Activated T-cell treated with anti-CD3 and anti-CD28 coated beads, Interleukin-2, amount 50 U/mL, for 24 hours (primary cell): Measurements from ENCODE around the gene SOD2.
A peak's percentile ranks its signal among the peaks of the same experiment; 100 is the strongest.
"Not testable (repeated sequence)": the region's sequence is repeated elsewhere in the genome, so short reads cannot be mapped to it uniquely, and the experiment has no call there.

Experiments used
- DNase-seq: peaks from one replicate; pipeline ENCODE4 v3.0.0-alpha.2; 2020
- H3K27ac Mint-ChIP-seq: 2 replicates; pipeline ENCODE4 v1.8.0; 2020; ENCODE audit warnings: mild to moderate bottlenecking, mixed read lengths
- H3K27me3 Mint-ChIP-seq: 2 replicates; pipeline ENCODE4 v1.8.0; 2020; ENCODE audit warnings: mixed read lengths
- H3K36me3 Mint-ChIP-seq: 2 replicates; pipeline ENCODE4 v1.8.0; 2020; ENCODE audit warnings: low read depth, mixed read lengths
- H3K4me1 Mint-ChIP-seq: 2 replicates; pipeline ENCODE4 v1.8.0; 2020; ENCODE audit warnings: low read depth, mixed read lengths
- H3K4me3 Mint-ChIP-seq: 2 replicates; pipeline ENCODE4 v1.8.0; 2020; ENCODE audit warnings: mild to moderate bottlenecking, moderate library complexity, mixed read lengths
- H3K9me3 Mint-ChIP-seq: 2 replicates; pipeline ENCODE4 v1.8.0; 2020; ENCODE audit warnings: mixed read lengths

The SOD2 gene

GRCh38 chr6:159700970-159701369 is 7.9 kb upstream of the SOD2 start:
- Mint-ChIP-seq H3K9me3 (no peaks in the 10 kb centered on the region), H3K4me3 (no peak overlapping the region), H3K27ac (no peak overlapping the region), H3K4me1 (peaks cover 14% of the 10 kb centered on the region), H3K27me3 (no peaks in the 10 kb centered on the region), H3K36me3 (peaks cover 8% of the 10 kb centered on the region)
- DNase-seq, result no peak

GRCh38 chr6:159695984-159696383 is 2.9 kb upstream of the SOD2 start:
- H3K36me3 Mint-ChIP-seq, result peaks cover 15% of the 10 kb centered on the region
- no peaks in the 10 kb centered on the region for H3K27me3 Mint-ChIP-seq
- H3K27ac Mint-ChIP-seq, result no peak overlapping the region
- H3K4me1 Mint-ChIP-seq, result peaks cover 36% of the 10 kb centered on the region
- DNase-seq, result no peak
- H3K4me3 Mint-ChIP-seq, result no peak overlapping the region
- H3K9me3 Mint-ChIP-seq, result no peaks in the 10 kb centered on the region

- H3K27ac Mint-ChIP-seq, result peak overlapping the region; percentile 96
- H3K4me1 Mint-ChIP-seq, result peaks cover 39% of the 10 kb centered on the region
- H3K36me3 Mint-ChIP-seq, result peaks cover 29% of the 10 kb centered on the region
- peak overlapping the region; percentile 94 for H3K4me3 Mint-ChIP-seq
- no peaks in the 10 kb centered on the region for H3K27me3 Mint-ChIP-seq
- H3K9me3 Mint-ChIP-seq, result no peaks in the 10 kb centered on the region
- DNase-seq, result no peak
These were observed 979 bp upstream of the SOD2 start for GRCh38 chr6:159693894-159694545.

- Mint-ChIP-seq H3K4me3 (peak overlapping the region; percentile 94), H3K27ac (peak overlapping the region; percentile 97), H3K9me3 (no peaks in the 10 kb centered on the region), H3K4me1 (peaks cover 53% of the 10 kb centered on the region), H3K27me3 (no peaks in the 10 kb centered on the region), H3K36me3 (peaks cover 45% of the 10 kb centered on the region)
- DNase-seq, result peak; percentile 77
These were observed 526 bp downstream of the SOD2 start for GRCh38 chr6:159692303-159693127.

GRCh38 chr6:159691963-159692287 is 1.1 kb downstream of the SOD2 start:
- Mint-ChIP-seq H3K4me1 (peaks cover 58% of the 10 kb centered on the region), H3K9me3 (no peaks in the 10 kb centered on the region), H3K4me3 (peak overlapping the region; percentile 94), H3K27me3 (no peaks in the 10 kb centered on the region), H3K27ac (peak overlapping the region; percentile 97), H3K36me3 (peaks cover 50% of the 10 kb centered on the region)
- DNase-seq, result peak; percentile 44

- DNase-seq, result no peak
- H3K36me3 Mint-ChIP-seq, result peaks cover 55% of the 10 kb centered on the region
- H3K27me3 Mint-ChIP-seq, result no peaks in the 10 kb centered on the region
- H3K4me1 Mint-ChIP-seq, result peaks cover 62% of the 10 kb centered on the region
- H3K27ac Mint-ChIP-seq, result peak overlapping the region; percentile 97
- peak overlapping the region; percentile 94 for H3K4me3 Mint-ChIP-seq
- H3K9me3 Mint-ChIP-seq, result no peaks in the 10 kb centered on the region
These were observed 1.7 kb downstream of the SOD2 start for GRCh38 chr6:159691133-159691962.

GRCh38 chr6:159690135-159690534 is 2.9 kb downstream of the SOD2 start:
- Mint-ChIP-seq H3K4me1 (peaks cover 62% of the 10 kb centered on the region), H3K36me3 (peaks cover 66% of the 10 kb centered on the region)
- H3K9me3 Mint-ChIP-seq, H3K27ac Mint-ChIP-seq, DNase-seq, H3K4me3 Mint-ChIP-seq, H3K27me3 Mint-ChIP-seq: not testable (repeated sequence)

- Mint-ChIP-seq H3K4me3 (no peak overlapping the region), H3K27ac (peak overlapping the region; percentile 69), H3K27me3 (no peaks in the 10 kb centered on the region), H3K36me3 (peaks cover 71% of the 10 kb centered on the region), H3K4me1 (peaks cover 52% of the 10 kb centered on the region), H3K9me3 (no peaks in the 10 kb centered on the region)
- no peak for DNase-seq
These were observed 4.0 kb downstream of the SOD2 start for GRCh38 chr6:159689001-159689400.

- Mint-ChIP-seq H3K4me1 (peaks cover 53% of the 10 kb centered on the region), H3K27me3 (no peaks in the 10 kb centered on the region), H3K4me3 (no peak overlapping the region), H3K9me3 (no peaks in the 10 kb centered on the region), H3K27ac (peak overlapping the region; percentile 72), H3K36me3 (peaks cover 76% of the 10 kb centered on the region)
- no peak for DNase-seq
These were observed 4.7 kb downstream of the SOD2 start for GRCh38 chr6:159688266-159688905.

- DNase-seq, result no peak
- peak overlapping the region; percentile 79 for H3K27ac Mint-ChIP-seq
- H3K9me3 Mint-ChIP-seq, result no peaks in the 10 kb centered on the region
- H3K4me1 Mint-ChIP-seq, result peaks cover 58% of the 10 kb centered on the region
- H3K36me3 Mint-ChIP-seq, result peaks cover 83% of the 10 kb centered on the region
- H3K4me3 Mint-ChIP-seq, result peak overlapping the region; percentile 29
- H3K27me3 Mint-ChIP-seq, result no peaks in the 10 kb centered on the region
These were observed 5.7 kb downstream of the SOD2 start for GRCh38 chr6:159687341-159687740.

GRCh38 chr6:159686703-159687102 is 6.3 kb downstream of the SOD2 start:
- Mint-ChIP-seq H3K9me3 (no peaks in the 10 kb centered on the region), H3K36me3 (peaks cover 83% of the 10 kb centered on the region), H3K27me3 (no peaks in the 10 kb centered on the region), H3K27ac (peak overlapping the region; percentile 79), H3K4me1 (peaks cover 57% of the 10 kb centered on the region), H3K4me3 (peak overlapping the region; percentile 29)
- no peak for DNase-seq

- peaks cover 59% of the 10 kb centered on the region for H3K4me1 Mint-ChIP-seq
- peak overlapping the region; percentile 55 for H3K27ac Mint-ChIP-seq
- no peak for DNase-seq
- H3K36me3 Mint-ChIP-seq, result peaks cover 84% of the 10 kb centered on the region
- no peaks in the 10 kb centered on the region for H3K9me3 Mint-ChIP-seq
- no peaks in the 10 kb centered on the region for H3K27me3 Mint-ChIP-seq
- no peak overlapping the region for H3K4me3 Mint-ChIP-seq
These were observed 7.0 kb downstream of the SOD2 start for GRCh38 chr6:159686040-159686439.

GRCh38 chr6:159684013-159684304 is 9.1 kb downstream of the SOD2 start:
- Mint-ChIP-seq H3K9me3 (no peaks in the 10 kb centered on the region), H3K4me1 (peaks cover 66% of the 10 kb centered on the region), H3K27ac (no peak overlapping the region), H3K36me3 (peaks cover 82% of the 10 kb centered on the region), H3K27me3 (no peaks in the 10 kb centered on the region), H3K4me3 (no peak overlapping the region)
- DNase-seq, result no peak

GRCh38 chr6:159682810-159683209 is 10.2 kb downstream of the SOD2 start:
- no peaks in the 10 kb centered on the region for H3K9me3 Mint-ChIP-seq
- H3K4me3 Mint-ChIP-seq, result no peak overlapping the region
- peaks cover 60% of the 10 kb centered on the region for H3K4me1 Mint-ChIP-seq
- H3K36me3 Mint-ChIP-seq, result peaks cover 80% of the 10 kb centered on the region
- no peak for DNase-seq
- H3K27ac Mint-ChIP-seq, result peak overlapping the region; percentile 26
- no peaks in the 10 kb centered on the region for H3K27me3 Mint-ChIP-seq
